Measurements from ENCODE around the gene DUSP15.

Gene DUSP15

DNA sequence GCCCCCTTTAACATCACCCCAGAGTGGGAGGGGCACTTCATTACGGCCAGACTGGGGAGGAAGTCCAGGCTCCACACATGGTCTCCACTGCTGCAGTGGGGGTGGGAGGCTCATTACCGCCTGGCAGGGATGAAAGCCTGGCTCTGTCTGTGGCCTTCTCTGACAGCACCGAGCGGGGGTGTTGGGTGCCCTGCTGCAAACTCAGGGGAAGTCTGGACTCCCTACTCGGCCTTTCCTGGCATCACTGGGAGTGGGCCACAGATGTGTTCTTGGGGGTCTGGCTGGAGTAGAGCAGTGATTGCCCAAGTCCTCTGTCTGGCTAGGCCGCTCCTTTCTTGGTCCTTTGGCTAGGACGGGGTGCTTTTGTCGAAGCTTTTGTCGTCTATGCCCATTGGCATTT, 27.2 kb upstream of the DUSP15 start:
- no peak for DNase-seq
- in situ Hi-C loops (cut with MboI; ENCODE audit: low pct_unique_long_range_greater_than_20kb, low sequenced_read_pairs): no loop called here

DNA sequence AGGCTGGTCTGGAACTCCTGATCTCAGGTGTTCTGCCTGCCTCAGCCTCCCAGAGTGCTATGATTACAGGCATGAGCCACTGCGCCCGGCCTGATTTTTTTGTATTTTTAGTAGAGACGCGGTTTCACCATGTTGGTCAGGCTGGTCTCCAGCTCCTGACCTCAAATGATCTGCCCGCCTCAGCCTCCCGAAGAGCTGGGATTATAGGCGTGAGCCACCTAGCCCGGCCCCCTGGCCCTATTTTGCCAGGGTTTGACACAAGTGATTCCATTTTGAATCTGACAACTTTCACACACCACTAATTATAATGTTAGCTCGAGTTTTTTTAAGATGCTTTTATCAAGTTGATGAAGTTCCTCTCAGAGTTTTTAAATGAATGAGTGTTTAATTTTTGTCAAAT, 25.7 kb upstream of the DUSP15 start:
- in situ Hi-C loops (cut with MboI; ENCODE audit: low pct_unique_long_range_greater_than_20kb, low sequenced_read_pairs): no loop called here
- no peak for DNase-seq

DNA sequence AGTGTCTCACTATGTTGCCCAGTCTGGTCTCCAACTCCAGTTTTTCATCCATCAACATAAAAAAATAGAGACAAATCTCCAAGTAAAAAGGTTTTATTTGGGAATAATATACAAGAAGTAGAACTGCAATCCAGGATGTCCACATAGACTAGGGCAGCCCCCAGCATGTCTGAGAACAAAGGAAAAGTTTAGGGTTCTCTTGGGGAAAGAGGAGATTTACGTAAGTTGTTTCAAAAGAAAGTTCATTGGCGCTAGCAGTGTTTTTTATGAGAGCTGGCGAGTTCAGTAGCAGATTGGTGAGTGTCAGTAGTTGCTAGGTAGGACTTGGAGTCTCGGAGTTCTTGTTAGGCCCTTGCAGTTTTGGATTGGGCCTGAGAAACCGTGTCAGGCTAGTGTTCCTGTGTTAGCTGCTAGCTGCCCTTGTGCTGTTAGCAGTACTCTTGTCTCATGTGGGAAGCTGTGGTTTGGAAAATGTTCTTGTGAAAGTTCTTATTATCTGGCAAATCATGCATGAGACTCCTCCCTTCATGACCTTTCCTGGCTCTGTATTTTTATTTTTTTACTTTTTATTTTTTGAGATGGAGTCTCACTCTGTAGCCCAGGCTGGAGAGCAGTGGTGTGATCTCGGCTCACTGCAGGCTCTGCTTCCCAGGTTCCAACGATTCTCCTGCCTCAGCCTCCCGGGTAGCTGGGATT, 24.8 kb upstream of the DUSP15 start:
- in situ Hi-C loops (cut with MboI; ENCODE audit: low pct_unique_long_range_greater_than_20kb, low sequenced_read_pairs): no loop called here
- peak; percentile 42 for DNase-seq

DNA sequence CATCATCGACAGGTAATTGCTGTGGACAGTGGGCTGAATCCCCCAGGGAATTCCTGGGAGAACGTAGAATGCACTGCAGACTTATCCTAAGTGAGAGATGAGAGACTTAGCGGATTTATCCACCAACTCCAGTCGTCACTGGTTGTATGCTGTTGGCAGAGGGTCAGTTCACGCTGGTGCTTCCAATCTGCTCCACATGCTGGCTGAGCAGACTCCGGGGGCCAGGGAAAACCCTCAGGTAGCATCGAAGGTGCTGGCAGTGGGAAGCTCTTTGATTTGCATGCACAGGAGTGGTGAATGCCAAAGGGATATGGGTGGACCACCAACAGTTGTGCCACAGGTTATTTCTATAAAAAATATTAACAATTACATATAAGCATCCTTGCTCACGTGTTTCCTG, 20.3 kb upstream of the DUSP15 start:
- DNase-seq: no peak
- in situ Hi-C loops (cut with MboI; ENCODE audit: low pct_unique_long_range_greater_than_20kb, low sequenced_read_pairs): no loop called here

DNA sequence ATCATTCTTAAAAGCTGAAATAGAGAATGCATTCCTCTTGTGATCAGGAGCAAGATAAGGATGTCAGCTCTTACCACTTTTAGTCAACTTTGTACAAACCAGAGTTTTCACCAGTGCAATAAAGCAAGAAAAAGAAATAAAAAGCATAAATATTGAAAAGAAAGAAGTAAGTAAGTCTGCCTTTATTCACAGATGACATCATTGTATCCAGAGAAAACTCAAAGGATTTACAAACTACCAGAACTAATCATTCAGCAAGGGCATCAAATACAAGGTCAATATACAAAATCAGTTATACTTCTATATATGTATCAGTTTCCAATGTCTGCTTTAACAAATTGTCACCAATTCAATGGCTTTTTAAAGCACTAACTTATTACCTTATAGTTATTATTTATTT, 13.5 kb upstream of the DUSP15 start:
- DNase-seq: no peak
- in situ Hi-C loops (cut with MboI; ENCODE audit: low pct_unique_long_range_greater_than_20kb, low sequenced_read_pairs): no loop called here

DNA sequence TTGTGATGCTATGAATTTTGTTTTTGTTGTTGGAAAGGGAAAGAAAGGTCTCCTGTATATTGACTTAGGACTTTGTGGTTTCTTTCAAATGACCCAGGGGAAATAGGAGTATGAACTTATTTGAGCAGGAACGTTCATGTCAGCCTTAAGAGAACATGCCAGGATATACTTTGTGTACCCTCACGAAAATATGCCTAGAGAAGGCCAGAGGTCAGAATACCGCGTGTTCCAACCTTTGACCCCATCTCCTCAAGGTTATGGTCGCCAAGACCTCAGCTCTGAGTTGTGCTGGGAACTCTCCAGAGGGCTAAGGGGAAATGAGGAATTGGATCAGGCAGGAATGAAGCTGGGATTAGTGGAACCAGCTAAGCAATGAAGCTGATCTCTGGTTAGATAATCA, 11.6 kb upstream of the DUSP15 start:
- DNase-seq: no peak
- in situ Hi-C loops (cut with MboI; ENCODE audit: low pct_unique_long_range_greater_than_20kb, low sequenced_read_pairs): no loop called here

DNA sequence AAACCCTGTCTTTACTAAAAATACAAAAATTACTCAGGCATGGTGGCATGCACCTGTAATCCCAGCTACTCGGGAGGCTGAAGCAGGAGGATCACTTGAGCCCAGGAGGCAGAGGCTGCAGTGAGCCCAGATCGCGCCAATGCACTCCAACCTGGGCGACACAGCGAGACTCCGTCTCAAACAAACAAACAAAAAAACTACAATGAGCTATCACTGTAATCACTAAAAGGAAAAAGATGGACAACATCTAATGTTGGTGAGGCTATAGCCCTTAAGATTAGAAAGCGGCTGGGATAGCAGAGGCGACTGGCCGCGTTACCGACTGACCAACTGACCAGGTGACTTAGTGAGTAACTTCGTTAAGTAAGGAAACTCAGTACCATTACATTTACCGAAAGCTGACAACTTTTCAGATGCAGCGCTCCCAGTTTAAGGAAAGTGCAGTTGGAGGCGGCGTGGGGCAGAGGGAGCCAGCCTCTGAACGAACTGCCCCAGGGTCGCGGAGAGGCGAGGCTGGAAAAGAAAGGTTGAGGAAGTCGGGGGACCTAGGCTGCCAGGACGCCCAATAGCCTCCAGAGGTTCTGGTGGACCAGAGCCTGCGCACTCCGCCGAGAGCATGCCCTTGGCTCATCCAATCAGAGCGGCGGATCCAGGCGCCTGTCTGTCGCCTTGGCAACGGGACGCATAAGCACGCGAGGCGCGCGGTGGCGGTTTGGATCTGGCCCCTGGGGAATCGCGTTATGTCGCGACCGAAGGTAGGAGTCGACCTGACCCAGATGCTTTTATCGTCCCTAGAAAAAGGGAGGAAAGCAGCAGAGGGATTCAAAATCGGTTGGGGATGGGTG, 9.0 kb upstream of the DUSP15 start:
- in situ Hi-C loops (cut with MboI; ENCODE audit: low pct_unique_long_range_greater_than_20kb, low sequenced_read_pairs): no loop called here
- peak; percentile 83 for DNase-seq

DNA sequence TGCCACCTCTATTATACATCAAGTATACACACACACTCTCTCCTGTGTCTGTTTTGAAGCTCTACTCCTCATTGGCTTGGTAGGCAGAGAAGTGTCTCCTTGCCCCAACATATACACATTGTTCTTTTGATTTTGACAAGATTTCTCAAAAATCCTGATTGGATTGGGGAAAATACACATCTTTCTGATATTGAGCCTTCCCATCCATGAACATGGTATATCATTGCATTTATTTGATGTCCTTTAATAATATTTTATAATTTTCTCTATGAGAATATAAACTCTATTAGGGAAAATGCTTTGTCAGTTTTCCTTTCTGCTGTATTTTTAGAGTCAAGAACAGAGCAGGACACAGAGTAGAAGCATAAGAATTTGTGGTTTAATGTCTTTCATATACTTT, 7.4 kb upstream of the DUSP15 start:
- in situ Hi-C loops (cut with MboI; ENCODE audit: low pct_unique_long_range_greater_than_20kb, low sequenced_read_pairs): no loop called here
- no peak for DNase-seq

DNA sequence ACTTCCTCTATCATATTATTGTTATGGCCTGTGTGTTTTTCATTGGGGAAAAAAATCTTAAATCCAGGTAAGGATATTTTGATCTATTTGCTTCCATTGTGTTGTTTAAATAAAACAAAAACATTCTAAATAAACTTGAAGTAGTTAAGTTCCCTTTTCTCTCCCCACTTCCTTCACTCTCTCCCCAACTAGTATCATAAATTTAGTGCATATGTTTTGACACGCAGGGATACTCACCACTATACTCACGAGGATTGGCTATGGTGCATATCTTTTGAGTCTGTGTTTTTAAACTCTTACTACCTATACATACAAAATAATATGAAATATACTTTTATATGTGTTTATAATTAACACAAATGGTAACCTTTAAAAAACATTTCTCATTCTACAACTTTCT, 5.3 kb upstream of the DUSP15 start:
- in situ Hi-C loops (cut with MboI; ENCODE audit: low pct_unique_long_range_greater_than_20kb, low sequenced_read_pairs): no loop called here
- peak; percentile 35 for DNase-seq

DNA sequence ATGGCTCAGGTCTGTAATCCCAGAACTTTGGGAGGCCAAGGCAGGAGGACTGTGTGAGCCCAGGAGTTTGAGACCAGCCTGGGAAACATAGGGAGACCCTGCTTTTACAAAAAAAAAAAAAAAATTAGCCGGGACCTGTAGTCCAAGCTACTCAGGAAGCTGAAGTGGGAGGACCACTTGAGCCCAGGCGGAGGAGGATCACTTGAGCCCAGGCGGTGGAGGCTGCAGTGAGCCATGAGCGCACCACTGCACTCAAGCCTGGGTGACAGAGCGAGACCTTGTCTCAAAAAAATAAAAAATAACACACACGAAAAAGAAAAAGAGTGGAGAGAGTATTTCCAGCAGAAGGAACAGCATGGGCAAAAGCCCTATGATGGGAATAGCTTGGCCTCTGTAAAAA, 2.1 kb upstream of the DUSP15 start:
- in situ Hi-C loops (cut with MboI; ENCODE audit: low pct_unique_long_range_greater_than_20kb, low sequenced_read_pairs): no loop called here
- no peak for DNase-seq

DNA sequence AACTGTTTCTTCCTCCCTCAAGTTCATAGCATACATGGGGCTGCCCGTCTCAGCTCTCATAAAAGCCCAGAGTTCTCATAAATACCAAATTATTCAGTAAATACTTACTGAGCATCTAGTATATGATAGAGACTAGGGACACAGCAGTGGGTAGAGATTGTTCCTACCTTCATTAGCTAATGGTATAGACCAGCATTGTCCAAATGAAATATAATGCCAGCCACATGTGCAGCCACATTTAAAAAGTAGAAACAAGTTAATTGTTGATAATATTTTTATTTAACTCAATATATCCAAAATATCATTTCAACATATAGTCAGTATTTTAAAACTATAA, 1.3 kb upstream of the DUSP15 start:
- in situ Hi-C loops (cut with MboI; ENCODE audit: low pct_unique_long_range_greater_than_20kb, low sequenced_read_pairs): no loop called here
- no peak for DNase-seq

DNA sequence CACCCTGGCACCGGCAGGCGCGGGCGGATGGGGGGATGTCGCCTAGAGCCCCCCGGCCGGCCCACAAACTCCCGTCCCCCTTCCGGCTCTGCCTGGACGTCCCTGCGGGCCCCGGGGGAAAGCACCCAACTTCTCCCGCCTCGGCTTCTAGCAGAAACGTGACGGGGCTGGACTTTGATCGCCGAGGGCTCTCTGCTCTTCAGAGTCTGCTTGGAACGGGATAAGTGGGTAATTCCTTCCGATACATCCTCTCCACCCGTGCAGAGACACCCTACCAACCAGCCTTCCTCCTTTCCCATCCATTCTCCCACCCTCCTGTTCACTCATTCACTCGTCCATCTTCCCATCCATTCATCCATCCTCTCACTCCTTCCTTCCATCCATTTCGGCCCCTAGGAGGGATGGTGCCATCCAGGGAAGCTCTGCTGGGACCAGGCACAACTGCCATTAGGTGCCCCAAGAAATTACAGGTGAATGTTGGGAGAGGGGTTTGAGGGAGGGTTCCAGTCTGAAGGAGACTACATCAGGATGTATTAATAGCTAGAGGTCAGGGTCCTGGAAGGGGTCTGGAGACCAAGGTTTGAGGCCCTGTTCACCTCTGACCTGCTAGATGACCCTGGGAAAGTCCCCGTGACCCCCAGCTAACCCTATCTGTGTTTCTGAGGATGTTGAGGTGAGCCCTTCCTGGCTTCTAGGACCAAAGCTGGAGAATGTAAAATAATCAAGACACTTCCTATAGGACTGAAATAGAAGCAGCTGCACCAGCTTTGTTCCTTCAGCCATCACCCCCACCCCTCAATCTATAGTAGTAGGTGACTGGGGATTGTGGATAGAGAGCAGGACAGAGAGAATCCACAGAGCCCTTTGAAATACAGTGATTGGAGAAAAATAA, 645 bp upstream of the DUSP15 start:
- in situ Hi-C loops (cut with MboI; ENCODE audit: low pct_unique_long_range_greater_than_20kb, low sequenced_read_pairs): no loop called here
- no peak for DNase-seq

DNA sequence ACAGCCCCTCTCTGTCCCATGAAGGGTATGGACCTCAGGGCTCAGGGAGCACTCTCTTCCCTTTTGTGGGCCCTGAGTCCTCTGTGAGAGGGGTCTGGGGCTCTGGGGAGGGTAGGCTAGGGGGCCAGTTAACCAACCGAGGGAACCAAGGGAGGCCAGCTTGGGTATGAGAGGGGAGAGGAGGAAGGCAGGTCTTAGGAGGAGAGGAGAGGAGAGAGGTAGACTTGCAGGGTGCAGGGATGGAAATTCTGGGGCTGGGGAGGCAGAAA, 720 bp downstream of the DUSP15 start:
- DNase-seq: no peak
- in situ Hi-C loops (cut with MboI; ENCODE audit: low pct_unique_long_range_greater_than_20kb, low sequenced_read_pairs): no loop called here

DNA sequence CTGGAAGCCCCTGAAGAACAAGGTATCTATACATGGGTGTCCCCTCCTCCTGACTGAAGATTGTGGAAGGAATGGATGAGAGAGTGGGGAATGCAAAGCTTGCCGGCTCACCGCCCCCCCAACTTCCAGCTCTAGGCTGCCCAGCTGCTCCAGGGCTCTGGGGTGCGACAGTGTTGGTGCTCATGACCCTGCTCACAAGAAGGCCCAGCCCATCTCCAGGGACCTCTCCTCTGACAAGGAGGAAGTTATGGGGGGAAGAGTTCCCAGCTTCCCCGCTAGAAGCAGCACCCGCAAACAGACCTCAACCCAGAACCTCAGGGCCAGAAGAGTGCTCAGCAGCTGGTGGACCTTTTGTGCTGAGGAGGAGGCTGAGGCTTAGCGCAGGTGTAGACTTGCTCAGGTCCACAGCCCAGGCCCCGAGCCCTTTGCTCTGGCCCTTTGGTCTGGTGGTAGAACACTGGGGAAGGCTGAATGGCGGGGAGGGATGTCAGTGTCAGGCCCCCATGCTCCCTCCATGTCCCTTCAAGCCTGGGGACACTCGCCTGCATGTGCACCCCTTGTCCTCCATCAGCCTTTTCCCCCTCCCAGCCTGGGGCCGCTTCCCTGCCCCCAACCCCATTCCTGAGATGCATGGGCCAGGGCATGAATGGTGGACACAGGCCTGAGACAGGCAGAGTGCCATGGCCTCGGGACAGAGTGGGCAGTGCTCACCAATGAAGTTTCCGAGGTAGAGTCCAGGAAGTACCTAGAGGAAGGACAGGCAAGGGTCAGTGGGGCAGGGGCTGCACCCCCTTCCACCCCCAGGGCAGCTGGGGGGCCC, 1.3 kb downstream of the DUSP15 start:
- in situ Hi-C loops (cut with MboI; ENCODE audit: low pct_unique_long_range_greater_than_20kb, low sequenced_read_pairs): no loop called here
- no peak for DNase-seq

DNA sequence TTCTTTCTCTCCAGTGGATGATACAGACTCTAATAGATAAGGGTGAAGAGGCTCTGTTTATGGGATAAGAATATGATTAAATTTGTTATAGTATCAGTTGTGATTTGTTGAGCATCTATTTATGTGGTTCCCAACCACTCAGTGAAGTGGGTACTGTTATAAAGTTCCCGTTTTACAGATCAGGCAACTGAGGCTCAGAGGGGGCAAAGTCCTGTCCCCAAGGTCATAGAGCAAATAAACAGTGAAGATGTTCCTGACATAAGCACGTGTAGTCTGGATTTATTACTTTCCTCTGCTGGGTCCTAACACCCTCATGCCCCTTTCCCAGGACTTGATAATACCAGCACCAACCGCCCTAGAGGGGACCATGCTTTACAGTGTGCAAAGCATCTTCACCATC, 4.1 kb downstream of the DUSP15 start:
- in situ Hi-C loops (cut with MboI; ENCODE audit: low pct_unique_long_range_greater_than_20kb, low sequenced_read_pairs): no loop called here

DNA sequence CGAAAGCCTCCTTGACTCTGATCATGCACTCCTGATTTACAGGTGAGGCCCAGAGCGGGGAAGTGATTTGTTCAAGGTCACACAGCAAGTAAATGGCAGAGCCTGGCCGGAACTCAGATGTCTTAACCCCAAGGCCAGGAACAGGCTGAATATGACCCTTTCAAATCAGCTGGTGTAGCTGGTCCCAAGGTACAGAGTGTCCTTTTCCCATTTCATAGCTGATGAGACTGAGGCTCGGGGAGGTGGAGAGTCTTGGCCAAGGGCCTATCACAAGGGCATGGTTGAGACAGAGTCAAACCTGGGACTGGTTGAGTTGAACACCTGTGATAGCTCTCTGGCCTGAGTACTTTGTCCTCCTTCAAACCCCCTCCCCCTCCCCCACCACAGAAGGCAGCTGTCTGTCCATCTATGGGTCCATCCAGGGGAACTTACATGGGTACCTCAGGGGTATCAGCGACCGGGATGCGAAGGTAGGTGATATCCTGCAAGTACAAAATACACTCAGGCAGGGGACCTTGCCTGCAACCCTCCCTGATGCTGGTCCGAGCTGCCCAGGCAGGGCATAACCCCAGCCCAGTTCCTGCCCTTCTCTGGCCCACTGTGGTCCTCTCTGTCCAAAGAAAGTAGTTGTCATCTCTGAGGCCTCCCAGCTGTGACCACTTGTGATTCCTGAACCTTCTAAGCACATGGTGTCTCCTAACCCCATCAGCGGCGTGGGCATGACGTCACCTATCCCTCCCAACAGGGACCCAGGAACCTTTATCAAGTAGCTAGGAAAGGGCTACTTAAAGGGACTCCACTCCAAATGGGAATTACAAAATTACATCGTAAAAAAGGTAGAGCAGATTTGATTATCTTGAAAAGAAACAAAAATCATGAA, 5.6 kb downstream of the DUSP15 start:
- in situ Hi-C loops (cut with MboI; ENCODE audit: low pct_unique_long_range_greater_than_20kb, low sequenced_read_pairs): no loop called here
- DNase-seq: no peak

More for the DNA sequence above, 4.1 kb downstream of the DUSP15 start:
- DNase-seq: no peak

DNA sequence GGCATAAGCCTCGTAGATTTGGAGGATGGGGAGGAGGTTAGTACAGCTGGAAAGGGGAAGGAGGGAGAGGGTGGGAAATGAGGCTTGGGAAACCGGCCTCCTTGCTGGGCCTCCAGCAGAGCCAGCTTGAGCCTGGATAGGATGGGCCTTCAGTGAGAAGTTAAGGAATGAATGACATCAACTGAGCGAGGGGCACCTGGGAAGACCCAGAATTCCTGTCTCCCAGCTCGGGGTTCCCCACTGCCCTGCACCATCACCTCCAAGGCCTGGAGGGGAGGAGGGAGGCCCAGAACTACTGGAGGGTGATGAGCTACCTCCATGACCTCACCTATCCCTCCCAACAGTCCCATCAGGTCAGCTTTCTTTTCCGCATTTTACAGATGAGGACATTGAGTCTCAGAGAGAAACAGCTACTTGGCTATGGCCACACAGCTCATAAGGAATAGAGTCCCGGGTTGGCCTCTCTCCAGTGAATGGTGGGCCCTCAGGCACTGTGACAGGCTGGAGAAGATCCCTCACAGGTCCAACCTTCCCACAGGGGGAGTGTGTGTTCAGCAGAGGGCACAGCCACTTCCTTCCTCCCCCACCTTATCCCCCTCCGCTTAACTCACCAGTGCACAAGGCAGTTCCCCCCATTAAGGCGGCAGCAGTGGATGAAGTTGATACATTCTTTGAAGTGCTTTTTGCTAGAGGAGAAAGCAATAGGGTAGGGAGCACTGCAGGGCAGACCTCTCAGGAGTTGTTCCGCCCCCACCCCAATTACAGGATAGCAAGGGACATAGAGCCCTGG, 6.8 kb downstream of the DUSP15 start:
- DNase-seq: peak; percentile 51
- in situ Hi-C loops (cut with MboI; ENCODE audit: low pct_unique_long_range_greater_than_20kb, low sequenced_read_pairs): no loop called here

DNA sequence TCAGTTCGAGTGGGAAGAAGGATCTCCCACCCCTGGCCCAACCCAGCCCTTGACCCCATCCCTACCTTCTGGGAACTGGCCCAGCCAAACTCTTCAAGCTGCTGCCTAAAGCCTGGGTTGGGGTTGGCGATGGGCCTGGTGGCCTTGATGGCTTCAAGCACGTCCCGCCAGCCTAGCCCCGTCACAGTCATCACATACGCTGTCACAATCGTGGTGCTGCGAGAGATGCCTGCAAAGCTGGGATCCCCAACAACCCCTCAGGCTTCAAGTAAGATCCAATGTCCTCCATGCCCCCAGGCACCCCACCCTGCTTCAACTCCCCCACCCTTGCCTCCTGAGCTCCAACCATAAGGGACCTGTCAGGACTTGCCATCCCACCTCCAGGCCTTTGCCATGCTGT, 7.8 kb downstream of the DUSP15 start:
- no peak for DNase-seq
- in situ Hi-C loops (cut with MboI; ENCODE audit: low pct_unique_long_range_greater_than_20kb, low sequenced_read_pairs): no loop called here

Data from KBM-7 (cell line).